ENCODE results near the gene SPOCD1. TPM values are rescaled to one million over a fixed set of nuclear protein-coding genes. Genes with fewer than 3 reads are reported as not detected.

Gene SPOCD1
- total and polyA plus RNA-seq, 4 donors, result under 0.01 to 0.19 (median 0.12) TPM; not detected in 1

GRCh38 chr1:31789259-31790065 is 26.4 kb downstream of the SPOCD1 start:
- 17% methylated on average over 26 of the region's 26 CpGs for WGBS
- no peak overlapping the region for H3K27ac ChIP-seq (ENCODE audit: low read depth in 1 of 2, low read length in 2 of 2)
- TF ChIP-seq HNF4A (conservative IDR thresholded peaks at IDR 0.05) (peak in 1 of 2 donors; percentile 5), CTCF (IDR thresholded peaks at IDR 0.05; ENCODE audit: low read depth, low read length, missing input control) (peak; percentile 92), GABPA (IDR thresholded peaks at IDR 0.05 in 1 of 2, conservative IDR thresholded peaks at IDR 0.05 in 1 of 2) (no peak), RAD21 (IDR thresholded peaks at IDR 0.05) (peak; percentile 91 to 92), RXRA (IDR thresholded peaks at IDR 0.05) (no peak)
- H3K9me3 ChIP-seq (ENCODE audit: control insufficient read depth in 4 of 4, low read length in 3 of 4), result no peaks in the 10 kb centered on the region
- no peaks in the 10 kb centered on the region for H3K27me3 ChIP-seq (ENCODE audit: control insufficient read depth in 4 of 4, insufficient read depth in 4 of 4, low read length in 3 of 4)
- peak; percentile 94 for DNase-seq (ENCODE audit: low spot score)
- H3K36me3 ChIP-seq (ENCODE audit: control insufficient read depth in 4 of 4, insufficient read depth in 3 of 4, low read depth in 1 of 4, low read length in 3 of 4), result no peaks in the 10 kb centered on the region
- H3K9ac ChIP-seq (ENCODE audit: low read depth in 1 of 2, low read length in 2 of 2), result no peak overlapping the region
- peak overlapping the region in 2 of 3 donors; percentile 57 to 63 for H3K4me3 ChIP-seq (ENCODE audit: low read depth in 1 of 3, low read length in 3 of 3)
- H3K4me1 ChIP-seq (ENCODE audit: control insufficient read depth in 4 of 4, insufficient read depth in 4 of 4, low read length in 3 of 4), result peaks cover 0 to 12% (median 6%) of the 10 kb centered on the region in 4 donors

GRCh38 chr1:31788825-31789256 is 27.0 kb downstream of the SPOCD1 start:
- H3K27ac ChIP-seq (ENCODE audit: low read depth in 1 of 2, low read length in 2 of 2), result peak overlapping the region; percentile 5 to 44

More at GRCh38 chr1:31788825-31789256, 27.0 kb downstream of the SPOCD1 start:
- peaks cover 0 to 12% (median 6%) of the 10 kb centered on the region in 4 donors for H3K4me1 ChIP-seq (ENCODE audit: control insufficient read depth in 4 of 4, insufficient read depth in 4 of 4, low read length in 3 of 4)
- peak overlapping the region; percentile 57 to 71 (median 63) for H3K4me3 ChIP-seq (ENCODE audit: low read depth in 1 of 3, low read length in 3 of 3)
- no peaks in the 10 kb centered on the region for H3K27me3 ChIP-seq (ENCODE audit: control insufficient read depth in 4 of 4, insufficient read depth in 4 of 4, low read length in 3 of 4)
- no peaks in the 10 kb centered on the region for H3K9me3 ChIP-seq (ENCODE audit: control insufficient read depth in 4 of 4, low read length in 3 of 4)
- no peaks in the 10 kb centered on the region for H3K36me3 ChIP-seq (ENCODE audit: control insufficient read depth in 4 of 4, insufficient read depth in 3 of 4, low read depth in 1 of 4, low read length in 3 of 4)
- under 1% methylated on average over 22 of the region's 22 CpGs for WGBS
- no peak overlapping the region for H3K9ac ChIP-seq (ENCODE audit: low read depth in 1 of 2, low read length in 2 of 2)
- no peak for TF ChIP-seq ZBTB33 (IDR thresholded peaks at IDR 0.05)
- no peak for TF ChIP-seq REST (IDR thresholded peaks at IDR 0.05)
- no peak for TF ChIP-seq HNF4A (conservative IDR thresholded peaks at IDR 0.05)
- no peak for TF ChIP-seq RAD21 (IDR thresholded peaks at IDR 0.05)
- TF ChIP-seq ATF3 (IDR thresholded peaks at IDR 0.05), result no peak
- no peak for TF ChIP-seq FOXA2 (IDR thresholded peaks at IDR 0.05)
- no peak for TF ChIP-seq SP1 (IDR thresholded peaks at IDR 0.05)
- TF ChIP-seq TAF1 (conservative IDR thresholded peaks at IDR 0.05), result no peak
- no peak for DNase-seq (ENCODE audit: low spot score)

All from liver (tissue), 9 donors.